GM23338 (cell line): Measurements from ENCODE around the gene NLN. TPM values are rescaled to one million over a fixed set of nuclear protein-coding genes. Genes with fewer than 3 reads are reported as not detected.

ENCODE experiments used
- ATAC-seq: fragments of 200-7000 bp; cut with Tn5 transposase; 3 replicates; pipeline ENCODE4 v1.9.1; 2020
- DNase-seq: peaks from one replicate; pipeline ENCODE4 v3.0.0-alpha.2; 2015; ENCODE audit warnings: low spot score
- H2AFZ ChIP-seq: fragments of 200-600 bp; sonication (generic); 2 replicates; pipeline ENCODE4 v1.8.0; 2016; ENCODE audit warnings: antibody characterized with exemption, mild to moderate bottlenecking, moderate library complexity
- H3F3A ChIP-seq: fragments of 200-600 bp; sonication (generic); replicated peaks from 2 replicates; pipeline ENCODE4 v1.8.0; 2017; ENCODE audit warnings: antibody characterized with exemption, mixed run types, low read depth
- H3K27ac ChIP-seq: fragments of 200-600 bp; sonication (generic); 2 replicates; pipeline ENCODE4 v1.6.1; 2016; ENCODE audit warnings: low read depth
- H3K27me3 ChIP-seq: fragments of 200-600 bp; sonication (generic); 2 replicates; pipeline ENCODE4 v1.8.0; 2016; ENCODE audit warnings: mild to moderate bottlenecking, mixed run types, moderate library complexity; ENCODE audit not compliant: insufficient read depth
- H3K36me3 ChIP-seq: fragments of 200-600 bp; sonication (generic); 2 replicates; pipeline ENCODE4 v1.8.0; 2016; ENCODE audit warnings: mild to moderate bottlenecking; ENCODE audit not compliant: insufficient read depth
- H3K4me1 ChIP-seq: fragments of 200-600 bp; sonication (generic); 2 replicates; pipeline ENCODE4 v1.8.0; 2016; ENCODE audit warnings: mild to moderate bottlenecking, moderate library complexity; ENCODE audit not compliant: insufficient read depth
- H3K4me2 ChIP-seq: fragments of 200-600 bp; sonication (generic); 2 replicates; pipeline ENCODE4 v1.7.1; 2017; ENCODE audit warnings: mixed run types
- H3K4me3 ChIP-seq: fragments of 200-600 bp; sonication (generic); 2 replicates; pipeline ENCODE4 v1.6.1; 2016; ENCODE audit warnings: mixed run types
- H3K79me2 ChIP-seq: fragments of 200-600 bp; sonication (generic); replicated peaks from 2 replicates; pipeline ENCODE4 v1.8.0; 2017; ENCODE audit warnings: mild to moderate bottlenecking; ENCODE audit not compliant: insufficient read depth
- H3K9me2 ChIP-seq: fragments of 200-600 bp; sonication (generic); 2 replicates; pipeline ENCODE4 v1.8.0; 2017; ENCODE audit not compliant: insufficient read depth
- H4K20me1 ChIP-seq: fragments of 200-600 bp; sonication (generic); replicated peaks from 2 replicates; pipeline ENCODE4 v1.8.0; 2017; ENCODE audit warnings: mild to moderate bottlenecking; ENCODE audit not compliant: insufficient read depth
- H3K27ac Mint-ChIP-seq: 2 replicates; pipeline ENCODE4 v1.8.0; 2020; ENCODE audit warnings: inconsistent platforms, mild to moderate bottlenecking, moderate library complexity, mixed read lengths
- H3K27me3 Mint-ChIP-seq: 3 replicates; pipeline ENCODE4 v1.8.0; 2022; ENCODE audit warnings: low read depth, mild to moderate bottlenecking, moderate library complexity, mixed read lengths, inconsistent platforms; ENCODE audit not compliant: insufficient read depth, poor library complexity
- H3K36me3 Mint-ChIP-seq: 3 replicates; pipeline ENCODE4 v1.8.0; 2021; ENCODE audit warnings: low read depth, mild to moderate bottlenecking, inconsistent platforms, moderate library complexity, mixed read lengths
- H3K4me1 Mint-ChIP-seq: 3 replicates; pipeline ENCODE4 v1.8.0; 2020; ENCODE audit warnings: mild to moderate bottlenecking, inconsistent platforms, mixed read lengths
- H3K4me3 Mint-ChIP-seq: 3 replicates; pipeline ENCODE4 v1.8.0; 2021; ENCODE audit warnings: moderate library complexity, mild to moderate bottlenecking, inconsistent platforms, mixed read lengths
- H3K9me3 Mint-ChIP-seq: 3 replicates; pipeline ENCODE4 v1.8.0; 2020; ENCODE audit warnings: moderate library complexity, mild to moderate bottlenecking, inconsistent platforms, mixed read lengths
- CREB1 ChIP-seq: fragments of 250-450 bp; sonication (Bioruptor Pico); IDR thresholded peaks from 2 replicates; pipeline ENCODE4 v1.5.0; 2020; ENCODE audit warnings: low read depth, mild to moderate bottlenecking, moderate library complexity
- EZH2 ChIP-seq: fragments of 200-600 bp; sonication (generic); IDR thresholded peaks from one replicate; pipeline ENCODE4 v1.8.0; 2017; ENCODE audit warnings: antibody characterized with exemption, mild to moderate bottlenecking, low read depth; ENCODE audit not compliant: unreplicated experiment
- EZH2phosphoT487 ChIP-seq: fragments of 200-600 bp; sonication (generic); IDR thresholded peaks from one replicate; pipeline ENCODE4 v1.8.1; 2018; ENCODE audit warnings: antibody characterized with exemption; ENCODE audit not compliant: unreplicated experiment
- JUNB ChIP-seq: IDR thresholded peaks from one replicate; pipeline ENCODE4 v1.6.1; 2016; ENCODE audit warnings: antibody characterized with exemption; ENCODE audit not compliant: unreplicated experiment
- NANOG ChIP-seq: IDR thresholded peaks from 2 replicates; pipeline ENCODE4 v1.6.1; 2016; ENCODE audit warnings: antibody characterized with exemption, borderline replicate concordance
- POLR2AphosphoS5 ChIP-seq: IDR thresholded peaks from 2 replicates; pipeline ENCODE4 v1.6.1; 2016; ENCODE audit warnings: antibody characterized with exemption, low read depth
- STAT1 ChIP-seq: IDR thresholded peaks from one replicate; pipeline ENCODE4 v1.6.1; 2016; ENCODE audit warnings: antibody characterized with exemption; ENCODE audit not compliant: unreplicated experiment
- ZNF114 ChIP-seq: fragments of 250-450 bp; sonication (Bioruptor Pico); IDR thresholded peaks from 2 replicates; pipeline ENCODE4 v1.5.0; 2020; ENCODE audit warnings: mild to moderate bottlenecking, moderate library complexity
- ZNF331 ChIP-seq: fragments of 250-450 bp; sonication (Bioruptor Pico); IDR thresholded peaks from 2 replicates; pipeline ENCODE4 v1.5.0; 2020; ENCODE audit warnings: low read depth, mild to moderate bottlenecking, moderate library complexity
- polyA plus RNA-seq: library from polyadenylated mRNA; unstranded; fragments of >200 nt; fragmentation: Nextera tagmentation; extraction: Ambion mirVana; gene quantifications from 2 replicates; pipeline ENCODE4 v1.2.1, GENCODE V29; 2016
- total RNA-seq: library from RNA; depleted of rRNA; stranded (reverse); fragments of >200 nt; shearing (Covaris generic); gene quantifications from 2 replicates; pipeline ENCODE4 v1.2.3, GENCODE V29; 2014
- TF ChIP-seq, protein P1 (sequence below), 2 experiments: fragments of 200-600 bp in 1 of 2; sonication (generic) in 1 of 2; conservative IDR thresholded peaks; 2 replicates each; pipeline versions ENCODE4 v1.5.1 to v1.6.1; 2016 to 2017; ENCODE audit warnings: antibody characterized with exemption in 2 of 2, low read depth in 2 of 2, mild to moderate bottlenecking in 2 of 2, moderate library complexity in 1 of 2
- TF ChIP-seq, protein P2 (sequence below): IDR thresholded peaks from 2 replicates; pipeline ENCODE4 v1.6.1; 2016; ENCODE audit warnings: antibody characterized with exemption
- TF ChIP-seq, protein P3 (sequence below): IDR thresholded peaks from one replicate; pipeline ENCODE4 v1.6.1; 2018; ENCODE audit warnings: antibody characterized with exemption; ENCODE audit not compliant: unreplicated experiment

The NLN gene
- total and polyA plus RNA-seq, 2 experiments from 2014 or later: 56.4 to 168 TPM

DNA sequence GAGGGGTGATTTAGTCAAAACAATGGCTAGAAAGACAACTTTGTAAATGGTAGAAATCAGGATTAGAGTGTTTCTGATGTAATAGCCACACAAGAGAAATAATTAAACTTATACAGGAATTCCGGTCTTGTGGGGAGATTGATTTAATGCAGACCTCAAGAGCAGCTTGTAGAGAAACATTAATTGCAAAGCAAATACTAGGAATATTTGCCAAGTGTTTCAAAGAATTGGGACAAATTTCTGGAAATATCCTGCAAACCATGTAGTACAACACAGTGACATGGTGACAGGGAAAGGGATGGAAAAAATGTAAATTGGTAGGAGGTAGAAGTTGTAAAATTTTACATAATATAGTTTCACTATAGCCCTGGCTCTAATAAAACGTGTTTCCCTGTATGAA, 28.9 kb downstream of the NLN start (continued):
- TF ChIP-seq, protein P1, sequence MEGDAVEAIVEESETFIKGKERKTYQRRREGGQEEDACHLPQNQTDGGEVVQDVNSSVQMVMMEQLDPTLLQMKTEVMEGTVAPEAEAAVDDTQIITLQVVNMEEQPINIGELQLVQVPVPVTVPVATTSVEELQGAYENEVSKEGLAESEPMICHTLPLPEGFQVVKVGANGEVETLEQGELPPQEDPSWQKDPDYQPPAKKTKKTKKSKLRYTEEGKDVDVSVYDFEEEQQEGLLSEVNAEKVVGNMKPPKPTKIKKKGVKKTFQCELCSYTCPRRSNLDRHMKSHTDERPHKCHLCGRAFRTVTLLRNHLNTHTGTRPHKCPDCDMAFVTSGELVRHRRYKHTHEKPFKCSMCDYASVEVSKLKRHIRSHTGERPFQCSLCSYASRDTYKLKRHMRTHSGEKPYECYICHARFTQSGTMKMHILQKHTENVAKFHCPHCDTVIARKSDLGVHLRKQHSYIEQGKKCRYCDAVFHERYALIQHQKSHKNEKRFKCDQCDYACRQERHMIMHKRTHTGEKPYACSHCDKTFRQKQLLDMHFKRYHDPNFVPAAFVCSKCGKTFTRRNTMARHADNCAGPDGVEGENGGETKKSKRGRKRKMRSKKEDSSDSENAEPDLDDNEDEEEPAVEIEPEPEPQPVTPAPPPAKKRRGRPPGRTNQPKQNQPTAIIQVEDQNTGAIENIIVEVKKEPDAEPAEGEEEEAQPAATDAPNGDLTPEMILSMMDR (conservative IDR thresholded peaks at IDR 0.05; ENCODE audit: low read depth in 2 of 2): no peak
- TF ChIP-seq CREB1 (CRISPR knock-in tag) (no peak), STAT1 (no peak), POLR2AphosphoS5 (no peak)
- TF ChIP-seq, protein P2, sequence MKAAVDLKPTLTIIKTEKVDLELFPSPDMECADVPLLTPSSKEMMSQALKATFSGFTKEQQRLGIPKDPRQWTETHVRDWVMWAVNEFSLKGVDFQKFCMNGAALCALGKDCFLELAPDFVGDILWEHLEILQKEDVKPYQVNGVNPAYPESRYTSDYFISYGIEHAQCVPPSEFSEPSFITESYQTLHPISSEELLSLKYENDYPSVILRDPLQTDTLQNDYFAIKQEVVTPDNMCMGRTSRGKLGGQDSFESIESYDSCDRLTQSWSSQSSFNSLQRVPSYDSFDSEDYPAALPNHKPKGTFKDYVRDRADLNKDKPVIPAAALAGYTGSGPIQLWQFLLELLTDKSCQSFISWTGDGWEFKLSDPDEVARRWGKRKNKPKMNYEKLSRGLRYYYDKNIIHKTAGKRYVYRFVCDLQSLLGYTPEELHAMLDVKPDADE: no peak

- Mint-ChIP-seq H3K9me3 (no peaks in the 10 kb centered on the region), H3K27ac (no peak overlapping the region), H3K27me3 (peaks cover 2% of the 10 kb centered on the region), H3K4me3 (no peak overlapping the region), H3K4me1 (peaks cover 13% of the 10 kb centered on the region; the same call in 2 of the 3 replicates), H3K36me3 (peaks cover 4% of the 10 kb centered on the region; the same call in 1 of the 3 replicates)
- ATAC-seq (no peak), DNase-seq (no peak)
- Histone ChIP-seq H3K4me2 (no peak overlapping the region), H3K4me1 (peaks cover 5% of the 10 kb centered on the region; the same call in 1 of the 2 replicates), H4K20me1 (peaks cover 69% of the 10 kb centered on the region), H3K36me3 (peaks cover 2% of the 10 kb centered on the region; the same call in 1 of the 2 replicates), H3K27me3 (no peaks in the 10 kb centered on the region), H3K4me3 (no peak overlapping the region), H3K27ac (no peak overlapping the region), H3K79me2 (peaks cover 99% of the 10 kb centered on the region), H3F3A (no peaks in the 10 kb centered on the region), H3K9me2 (no peaks in the 10 kb centered on the region), H2AFZ (no peak overlapping the region)
- TF ChIP-seq NANOG: no peak
- no peak for TF ChIP-seq JUNB
- TF ChIP-seq, protein P1 (conservative IDR thresholded peaks at IDR 0.05; ENCODE audit: low read depth in 2 of 2): no peak
- no peak for TF ChIP-seq POLR2AphosphoS5
- TF ChIP-seq, protein P3, sequence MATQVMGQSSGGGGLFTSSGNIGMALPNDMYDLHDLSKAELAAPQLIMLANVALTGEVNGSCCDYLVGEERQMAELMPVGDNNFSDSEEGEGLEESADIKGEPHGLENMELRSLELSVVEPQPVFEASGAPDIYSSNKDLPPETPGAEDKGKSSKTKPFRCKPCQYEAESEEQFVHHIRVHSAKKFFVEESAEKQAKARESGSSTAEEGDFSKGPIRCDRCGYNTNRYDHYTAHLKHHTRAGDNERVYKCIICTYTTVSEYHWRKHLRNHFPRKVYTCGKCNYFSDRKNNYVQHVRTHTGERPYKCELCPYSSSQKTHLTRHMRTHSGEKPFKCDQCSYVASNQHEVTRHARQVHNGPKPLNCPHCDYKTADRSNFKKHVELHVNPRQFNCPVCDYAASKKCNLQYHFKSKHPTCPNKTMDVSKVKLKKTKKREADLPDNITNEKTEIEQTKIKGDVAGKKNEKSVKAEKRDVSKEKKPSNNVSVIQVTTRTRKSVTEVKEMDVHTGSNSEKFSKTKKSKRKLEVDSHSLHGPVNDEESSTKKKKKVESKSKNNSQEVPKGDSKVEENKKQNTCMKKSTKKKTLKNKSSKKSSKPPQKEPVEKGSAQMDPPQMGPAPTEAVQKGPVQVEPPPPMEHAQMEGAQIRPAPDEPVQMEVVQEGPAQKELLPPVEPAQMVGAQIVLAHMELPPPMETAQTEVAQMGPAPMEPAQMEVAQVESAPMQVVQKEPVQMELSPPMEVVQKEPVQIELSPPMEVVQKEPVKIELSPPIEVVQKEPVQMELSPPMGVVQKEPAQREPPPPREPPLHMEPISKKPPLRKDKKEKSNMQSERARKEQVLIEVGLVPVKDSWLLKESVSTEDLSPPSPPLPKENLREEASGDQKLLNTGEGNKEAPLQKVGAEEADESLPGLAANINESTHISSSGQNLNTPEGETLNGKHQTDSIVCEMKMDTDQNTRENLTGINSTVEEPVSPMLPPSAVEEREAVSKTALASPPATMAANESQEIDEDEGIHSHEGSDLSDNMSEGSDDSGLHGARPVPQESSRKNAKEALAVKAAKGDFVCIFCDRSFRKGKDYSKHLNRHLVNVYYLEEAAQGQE: no peak
- TF ChIP-seq ZNF114: no peak
- no peak for TF ChIP-seq ZNF331 (CRISPR knock-in tag)
- TF ChIP-seq, protein P2: no peak
- TF ChIP-seq STAT1: no peak
- no peak for TF ChIP-seq EZH2
- no peak for TF ChIP-seq EZH2phosphoT487
- no peak for TF ChIP-seq CREB1 (CRISPR knock-in tag)
These were observed 31.2 kb downstream of the NLN start for GRCh38 chr5:65753189-65753588.
